SIG-M5 (cell line): ENCODE data around the gene ADAM19.

Experiments
- DNase-seq: peaks from one replicate; lab custom pipeline; 2025; lab: John Stamatoyannopoulos, UW

ADAM19 gene, protein sequence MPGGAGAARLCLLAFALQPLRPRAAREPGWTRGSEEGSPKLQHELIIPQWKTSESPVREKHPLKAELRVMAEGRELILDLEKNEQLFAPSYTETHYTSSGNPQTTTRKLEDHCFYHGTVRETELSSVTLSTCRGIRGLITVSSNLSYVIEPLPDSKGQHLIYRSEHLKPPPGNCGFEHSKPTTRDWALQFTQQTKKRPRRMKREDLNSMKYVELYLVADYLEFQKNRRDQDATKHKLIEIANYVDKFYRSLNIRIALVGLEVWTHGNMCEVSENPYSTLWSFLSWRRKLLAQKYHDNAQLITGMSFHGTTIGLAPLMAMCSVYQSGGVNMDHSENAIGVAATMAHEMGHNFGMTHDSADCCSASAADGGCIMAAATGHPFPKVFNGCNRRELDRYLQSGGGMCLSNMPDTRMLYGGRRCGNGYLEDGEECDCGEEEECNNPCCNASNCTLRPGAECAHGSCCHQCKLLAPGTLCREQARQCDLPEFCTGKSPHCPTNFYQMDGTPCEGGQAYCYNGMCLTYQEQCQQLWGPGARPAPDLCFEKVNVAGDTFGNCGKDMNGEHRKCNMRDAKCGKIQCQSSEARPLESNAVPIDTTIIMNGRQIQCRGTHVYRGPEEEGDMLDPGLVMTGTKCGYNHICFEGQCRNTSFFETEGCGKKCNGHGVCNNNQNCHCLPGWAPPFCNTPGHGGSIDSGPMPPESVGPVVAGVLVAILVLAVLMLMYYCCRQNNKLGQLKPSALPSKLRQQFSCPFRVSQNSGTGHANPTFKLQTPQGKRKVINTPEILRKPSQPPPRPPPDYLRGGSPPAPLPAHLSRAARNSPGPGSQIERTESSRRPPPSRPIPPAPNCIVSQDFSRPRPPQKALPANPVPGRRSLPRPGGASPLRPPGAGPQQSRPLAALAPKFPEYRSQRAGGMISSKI

DNA sequence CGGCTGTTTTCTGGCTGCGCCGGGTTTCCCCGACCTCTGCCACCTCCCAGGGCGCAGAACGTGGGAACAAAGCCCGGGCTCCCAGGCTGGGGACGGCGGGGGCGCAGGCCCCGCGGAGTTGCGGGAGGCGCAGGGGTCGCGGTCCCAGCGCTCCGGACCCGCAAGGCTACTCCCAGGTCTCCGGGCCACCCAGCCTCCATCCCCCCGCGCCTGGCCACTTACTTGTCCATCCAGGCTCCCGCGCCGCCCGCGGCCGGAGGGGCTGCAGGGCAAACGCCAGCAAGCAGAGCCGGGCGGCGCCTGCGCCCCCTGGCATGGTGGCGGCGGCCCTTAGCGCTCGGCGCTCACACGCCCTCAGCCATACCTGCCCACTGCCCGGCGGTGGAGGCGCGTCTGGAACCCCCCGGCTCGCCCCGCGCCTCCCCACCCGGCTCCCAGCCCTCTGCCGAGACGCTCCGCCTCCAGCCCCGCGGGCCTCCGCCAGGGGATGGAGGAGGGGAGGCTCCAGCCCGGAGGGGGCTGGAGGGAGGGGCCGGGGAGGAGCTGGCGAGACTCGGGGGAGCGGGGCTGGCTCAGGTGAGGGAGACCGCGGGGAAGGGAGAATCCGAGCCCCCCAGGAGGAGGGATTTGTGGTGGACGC is at the start of gene ADAM19:
TSS of gene ADAM19 (minus strand) at position 395 of the 640 bp plus-strand sequence. CDS start at position 316, 79 bp downstream.
- DNase-seq: no peak

DNA sequence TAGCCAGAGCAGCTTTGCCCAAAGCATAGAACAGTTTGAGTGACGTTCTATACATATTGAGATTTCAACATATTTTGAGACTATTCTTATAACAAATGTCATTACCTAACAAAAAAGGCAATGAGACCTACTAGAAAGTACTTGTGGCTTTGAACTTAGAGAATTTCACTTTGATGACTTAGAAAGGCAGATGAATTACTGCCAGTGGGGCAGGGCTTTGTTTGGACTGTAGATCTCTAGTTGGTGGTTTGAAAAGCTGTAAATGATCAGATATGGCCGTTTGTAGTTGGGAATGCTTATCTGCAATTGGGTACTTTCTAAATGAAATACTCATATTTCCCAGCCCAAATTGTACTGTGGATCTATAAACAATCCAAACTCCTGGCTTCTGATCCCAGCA is 48.6 kb upstream of the ADAM19 start:
- no peak for DNase-seq

DNA sequence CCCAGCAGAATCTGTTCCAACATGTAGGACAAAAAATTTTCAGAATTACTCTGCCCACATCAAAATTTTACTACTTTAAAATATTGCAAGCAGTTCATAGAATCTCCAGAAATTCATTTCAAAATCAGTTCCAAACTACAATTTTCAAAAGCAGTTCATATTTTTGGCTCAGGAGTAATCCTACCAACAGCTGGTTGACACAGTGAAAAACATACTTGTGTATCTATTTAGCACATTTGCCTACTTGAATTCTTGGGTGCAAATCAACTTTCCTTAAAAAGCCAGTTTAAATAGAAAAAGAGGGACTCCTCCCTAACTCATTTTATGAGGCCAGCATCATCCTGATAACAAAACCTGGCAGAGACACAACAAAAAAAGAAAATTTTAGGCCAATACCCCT is 45.2 kb upstream of the ADAM19 start:
- no peak for DNase-seq

DNA sequence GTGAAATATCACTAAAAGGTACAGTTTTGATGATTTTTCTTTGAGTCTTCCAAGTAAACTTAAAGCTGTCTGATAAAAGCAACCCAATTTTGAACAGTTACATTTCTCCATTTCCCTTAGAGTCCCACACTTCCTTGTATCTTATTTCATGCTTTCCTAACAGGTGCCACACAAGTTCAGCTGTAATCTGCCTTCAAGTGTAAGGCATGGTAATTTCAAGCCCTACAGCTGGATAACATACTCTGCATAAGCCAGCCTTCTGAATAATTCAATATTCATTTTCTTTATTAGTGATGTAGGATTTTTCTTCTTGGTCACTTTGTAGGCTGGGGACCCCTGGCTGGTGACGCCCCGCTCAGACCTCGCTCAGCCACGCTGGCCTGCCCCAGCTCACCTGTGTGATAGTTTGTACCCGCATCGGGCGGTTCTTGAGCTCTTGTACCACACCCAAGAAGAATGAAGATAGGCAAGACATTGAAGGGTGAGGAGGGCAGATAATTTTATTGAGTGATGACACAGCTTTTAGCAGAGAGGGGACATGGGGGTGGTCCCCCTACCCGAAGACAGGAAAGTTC is 42.7 kb upstream of the ADAM19 start:
- no peak for DNase-seq

DNA sequence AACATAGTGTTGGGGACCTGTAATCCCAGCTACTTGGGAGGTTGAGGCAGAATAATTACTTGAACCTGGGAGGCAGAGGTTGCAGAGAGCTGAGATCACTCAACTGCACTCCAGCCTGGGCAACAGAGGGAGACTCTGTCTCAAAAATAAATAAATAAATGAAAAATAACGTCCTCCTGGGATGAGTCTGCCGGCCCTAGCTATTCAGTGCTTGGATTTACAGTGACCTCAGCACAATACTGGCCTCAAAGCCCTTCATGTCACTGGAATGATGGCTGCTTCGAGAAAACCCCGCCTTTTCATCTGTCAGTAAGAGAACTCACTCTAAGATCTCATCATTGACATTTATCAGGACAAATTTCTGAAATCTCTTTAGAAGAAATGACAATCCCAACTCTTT is 41.2 kb upstream of the ADAM19 start:
- DNase-seq: no peak

DNA sequence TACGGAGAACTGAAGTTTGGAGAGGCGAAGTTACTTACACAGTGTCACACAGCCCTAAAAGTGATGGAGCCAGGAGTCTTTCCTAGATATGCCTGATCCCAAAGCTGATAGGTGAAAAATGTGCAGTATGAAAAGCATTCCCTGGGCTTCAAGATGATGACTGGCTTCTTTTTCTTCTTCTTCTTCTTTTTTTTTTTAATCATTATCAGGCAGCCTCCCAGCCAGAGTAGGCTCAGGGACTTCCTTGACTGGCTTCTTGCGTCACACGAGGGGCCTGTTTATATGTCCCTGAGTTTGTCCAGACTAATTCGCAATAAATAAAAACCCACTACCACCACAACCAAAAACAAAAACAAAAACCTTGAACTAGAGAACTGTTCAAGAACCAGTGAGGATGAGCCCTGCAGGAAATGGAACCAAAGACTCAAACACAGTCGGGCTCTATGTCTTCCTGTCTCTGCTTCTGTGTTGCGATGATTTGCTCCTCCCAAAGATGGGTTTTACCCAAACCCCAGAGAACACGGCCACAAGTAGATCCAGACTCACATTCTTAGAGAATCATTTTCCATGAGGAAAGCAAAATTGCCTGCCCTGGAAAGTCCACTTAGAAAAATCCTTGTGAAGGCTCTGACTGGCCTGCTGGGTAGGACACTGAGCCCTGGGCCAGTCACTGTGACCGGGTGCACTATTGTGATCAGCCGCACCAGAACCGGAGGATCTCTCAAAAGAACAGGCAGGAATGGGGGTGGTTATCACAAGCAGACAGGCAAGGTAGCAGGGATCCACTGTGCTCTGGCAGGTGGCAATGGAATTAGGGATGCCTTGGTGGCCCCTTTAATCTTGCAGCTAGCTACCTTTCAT is 38.0 kb upstream of the ADAM19 start:
- no peak for DNase-seq

DNA sequence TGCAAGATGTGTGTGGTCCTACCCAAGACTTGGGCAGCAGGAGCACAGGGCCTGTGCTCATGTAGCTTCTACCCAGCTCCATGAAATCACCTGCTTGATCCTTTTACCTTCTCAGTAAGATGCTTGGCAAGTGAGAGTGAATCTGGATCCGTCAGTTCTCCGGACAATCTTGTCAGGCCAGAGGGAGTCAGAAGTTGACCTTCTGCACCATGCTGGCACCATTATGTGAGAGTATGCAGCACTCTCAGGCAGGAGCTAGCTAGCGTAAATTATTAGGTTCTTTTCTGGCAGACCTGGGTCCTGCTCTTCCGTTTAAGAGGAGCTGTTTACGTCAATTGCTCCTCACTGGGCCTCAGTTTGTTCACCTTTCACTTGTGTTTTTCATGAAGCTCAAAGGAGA is 37.0 kb upstream of the ADAM19 start:
- DNase-seq: no peak

DNA sequence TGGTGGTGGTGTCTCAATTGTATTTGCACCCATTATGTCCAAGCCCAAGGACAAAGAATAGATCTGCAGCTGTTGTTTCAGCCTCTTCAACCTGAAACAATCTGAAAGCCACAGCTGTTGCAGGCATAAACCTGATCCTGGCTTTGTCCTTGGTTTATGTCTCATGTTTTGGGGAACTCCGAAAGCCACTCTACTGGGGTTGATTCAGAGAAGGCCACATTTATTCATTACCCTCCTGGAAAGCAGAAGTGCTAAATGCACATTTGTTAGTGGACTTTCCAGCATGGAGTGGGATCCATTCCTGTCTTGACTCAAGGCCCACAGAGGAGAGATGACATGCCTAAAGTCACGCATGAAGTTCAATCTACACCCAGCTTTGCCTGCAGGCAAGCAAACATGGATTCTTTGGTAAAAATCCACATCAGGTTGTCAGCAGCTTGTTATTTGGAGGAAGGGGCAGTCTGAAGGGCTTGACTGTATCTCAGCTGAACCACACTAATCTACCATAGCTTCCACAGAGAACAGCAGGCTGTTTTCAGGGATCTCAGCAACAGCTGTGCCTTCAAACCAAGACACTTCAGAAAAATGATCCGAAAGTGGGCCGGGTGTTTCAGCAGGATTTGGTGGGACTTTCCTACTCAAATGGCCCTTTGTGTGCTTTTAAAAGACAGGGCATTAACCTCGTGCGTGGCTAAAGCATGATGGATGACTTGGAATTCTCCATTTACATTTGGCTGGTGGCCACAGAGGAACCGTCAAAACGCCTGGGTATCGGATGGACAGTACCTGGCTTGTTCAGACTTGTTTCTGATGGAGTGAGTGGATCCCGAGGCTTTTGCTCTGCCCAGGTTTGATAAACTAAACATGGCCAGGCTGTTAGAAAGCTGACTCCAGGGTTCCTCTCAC is 36.2 kb upstream of the ADAM19 start:
- no peak for DNase-seq

DNA sequence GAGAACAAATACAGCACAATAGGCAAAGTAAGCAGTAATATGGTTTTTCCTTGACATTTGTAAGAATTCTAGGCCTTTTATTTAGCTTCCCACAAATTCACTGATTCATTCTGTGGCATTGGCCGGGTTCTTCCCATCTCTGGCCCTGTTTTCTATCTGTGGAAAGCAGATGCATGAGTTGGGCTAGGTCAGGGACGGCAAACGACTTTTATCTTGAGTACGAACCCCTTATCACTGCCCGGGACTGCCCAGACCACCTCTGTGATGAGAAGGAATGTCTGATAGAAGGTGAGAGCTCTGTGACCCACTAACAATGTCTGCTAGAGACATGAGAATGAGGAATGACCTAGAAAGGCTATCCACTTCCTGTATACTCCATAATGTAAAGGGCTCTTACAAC is 35.4 kb upstream of the ADAM19 start:
- no peak for DNase-seq

DNA sequence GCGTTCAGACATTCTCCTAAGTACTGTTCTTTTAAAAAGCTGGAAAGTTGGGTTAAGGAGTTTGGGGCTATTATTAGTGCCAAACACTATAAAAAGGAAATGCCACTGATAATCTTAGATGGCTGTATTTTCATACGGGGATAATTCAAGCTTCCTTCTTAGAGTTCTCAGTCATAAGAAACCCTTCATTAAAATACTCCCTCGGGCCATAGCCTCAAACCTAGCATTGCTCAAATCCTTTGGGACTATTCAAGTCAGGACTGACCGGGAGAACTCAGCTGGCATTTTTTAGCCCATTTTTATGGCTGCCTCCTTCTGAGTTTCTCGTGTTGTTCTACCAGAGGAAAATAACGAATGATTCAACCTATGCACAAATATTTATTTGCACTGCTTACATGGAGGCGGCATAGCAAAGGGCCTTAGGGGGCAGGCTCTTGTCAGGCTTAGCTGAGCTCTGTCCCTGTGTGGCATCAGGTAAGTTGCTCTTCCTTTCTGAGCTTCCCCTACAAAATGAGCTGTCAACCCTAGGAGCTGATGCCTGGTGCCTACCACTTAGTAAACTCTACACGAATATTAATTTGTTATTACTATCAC is 33.5 kb upstream of the ADAM19 start:
- DNase-seq: no peak

DNA sequence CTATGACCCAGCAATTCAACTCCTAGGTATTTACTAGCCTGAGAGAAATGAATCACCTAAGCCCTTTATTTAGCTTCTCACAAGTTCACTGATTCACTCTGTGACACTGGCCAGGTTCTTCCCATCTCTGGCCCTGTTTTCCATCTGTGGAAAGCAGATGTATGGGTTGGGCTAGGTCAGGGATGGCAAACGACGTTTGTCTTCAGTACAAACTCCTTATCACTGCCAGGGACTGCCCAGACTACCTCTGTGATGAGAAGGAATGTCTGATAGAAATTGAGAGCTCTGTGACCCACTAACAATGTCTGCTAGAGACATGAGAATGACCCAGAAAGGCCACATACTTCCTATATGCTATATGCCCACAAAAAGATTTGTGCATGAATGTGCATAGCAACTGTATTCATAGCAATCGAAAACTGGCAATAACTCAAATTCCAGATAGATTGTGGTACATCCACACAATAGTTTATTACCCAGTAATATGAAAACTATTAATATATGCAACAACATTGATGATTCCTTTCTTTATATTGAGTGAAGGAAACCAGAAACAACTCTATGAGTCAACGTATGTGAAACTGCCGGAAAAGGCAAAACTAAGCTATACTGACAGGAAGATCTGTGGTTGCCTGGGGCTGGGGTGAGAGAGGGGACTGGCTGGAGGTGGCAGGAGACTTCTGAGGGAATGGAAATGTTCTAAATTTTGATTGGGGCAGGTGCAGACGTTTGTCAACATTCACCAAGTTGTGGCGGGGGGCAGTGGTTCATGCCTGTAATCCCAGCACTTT is 32.0 kb upstream of the ADAM19 start:
- DNase-seq: no peak

DNA sequence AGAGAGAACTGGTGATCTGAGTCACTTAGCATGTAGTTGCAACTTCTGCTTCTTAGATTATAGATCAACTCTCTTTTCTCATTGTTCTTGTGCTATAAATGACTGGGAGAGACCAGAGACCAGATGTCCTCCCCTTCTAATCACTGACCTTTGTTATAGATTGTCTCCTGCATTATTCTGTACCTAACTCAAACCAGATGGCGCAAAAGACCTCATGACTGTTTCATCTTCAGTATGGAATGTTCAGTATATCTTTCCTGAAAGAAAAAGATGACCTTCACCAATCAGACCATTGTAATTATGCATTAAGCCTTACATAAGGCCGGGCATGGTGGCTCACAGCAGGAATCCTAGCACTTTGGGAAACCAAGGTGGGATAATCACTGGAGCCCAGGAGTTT is 30.5 kb upstream of the ADAM19 start:
- no peak for DNase-seq

DNA sequence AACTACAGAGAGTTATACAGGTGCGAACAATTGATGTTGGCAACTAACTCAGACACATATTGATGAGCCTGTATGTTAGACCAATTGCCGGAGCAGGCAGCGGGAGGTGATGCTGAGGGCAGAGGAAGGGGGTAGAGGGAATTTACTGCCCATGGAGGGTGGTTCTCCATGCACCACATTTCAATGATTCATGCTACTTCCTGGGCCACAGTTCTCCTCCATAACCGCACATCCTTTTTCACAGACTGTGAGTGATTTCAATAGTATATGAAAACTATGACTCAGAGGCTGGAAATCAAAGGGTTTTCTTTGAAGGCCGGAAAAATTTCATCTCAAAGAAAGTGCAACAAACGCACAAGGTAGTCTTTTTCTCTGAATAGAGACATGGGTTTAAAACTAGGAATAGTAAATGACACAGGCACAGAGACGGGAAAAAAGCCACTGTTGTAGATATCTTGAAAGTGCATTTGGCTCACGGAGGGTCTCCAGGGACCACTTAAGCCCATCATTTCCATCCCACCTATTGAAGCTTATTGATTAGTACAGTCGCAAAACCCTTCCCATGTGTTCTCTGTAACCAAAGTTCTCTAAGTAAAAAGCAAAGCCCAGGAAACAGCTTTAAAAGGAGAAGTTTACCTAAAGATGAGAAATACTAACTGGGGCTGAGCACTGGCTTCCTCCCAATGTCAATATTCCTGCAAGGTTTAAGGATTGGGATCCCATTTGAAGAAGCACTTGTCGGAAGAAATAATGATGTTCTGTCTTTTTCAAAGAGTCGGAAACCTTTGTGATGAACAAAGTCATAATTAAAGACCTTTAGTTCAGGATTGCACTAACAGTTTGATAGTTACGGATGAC is 28.0 kb upstream of the ADAM19 start:
- peak; percentile 64 for DNase-seq

DNA sequence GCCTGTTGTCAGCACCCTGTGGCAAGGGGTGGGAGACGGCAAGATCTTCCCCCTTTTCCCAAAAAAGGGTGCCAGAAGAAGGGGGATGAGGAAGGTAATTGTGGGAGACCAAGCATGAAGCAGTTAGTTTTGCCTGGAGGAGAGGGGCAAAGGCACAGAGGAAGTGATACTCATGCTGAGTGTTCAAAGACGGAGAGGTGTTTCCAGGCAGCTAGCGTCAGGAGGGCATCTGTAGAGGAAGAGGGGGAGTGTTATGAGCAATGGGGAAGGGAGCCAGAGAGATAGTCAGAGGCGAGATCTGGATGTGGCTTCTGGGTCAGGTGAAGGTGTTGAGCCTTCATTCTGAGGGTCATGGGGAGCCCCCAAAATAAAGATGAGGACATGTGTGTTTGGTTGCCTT is 26.9 kb upstream of the ADAM19 start:
- no peak for DNase-seq

DNA sequence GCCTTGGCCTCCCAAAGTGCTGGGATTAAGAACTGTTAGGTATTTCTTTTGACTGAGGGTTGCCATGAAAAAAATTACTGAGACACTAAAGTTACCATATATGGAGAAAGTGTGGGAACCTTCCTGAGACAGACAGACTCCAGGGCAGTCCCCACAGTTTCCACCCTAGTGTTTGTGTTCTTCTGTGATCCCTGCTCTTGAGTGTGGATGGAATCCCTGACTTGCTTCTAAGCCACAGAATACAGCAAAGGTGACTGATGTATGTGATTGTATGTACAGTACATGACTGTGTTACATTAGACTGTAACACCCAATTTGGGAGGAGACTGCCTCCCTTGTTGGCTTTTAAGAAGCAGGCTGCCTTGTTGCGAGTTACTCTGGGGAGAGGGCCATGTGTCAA is 24.7 kb upstream of the ADAM19 start:
- DNase-seq: no peak

DNA sequence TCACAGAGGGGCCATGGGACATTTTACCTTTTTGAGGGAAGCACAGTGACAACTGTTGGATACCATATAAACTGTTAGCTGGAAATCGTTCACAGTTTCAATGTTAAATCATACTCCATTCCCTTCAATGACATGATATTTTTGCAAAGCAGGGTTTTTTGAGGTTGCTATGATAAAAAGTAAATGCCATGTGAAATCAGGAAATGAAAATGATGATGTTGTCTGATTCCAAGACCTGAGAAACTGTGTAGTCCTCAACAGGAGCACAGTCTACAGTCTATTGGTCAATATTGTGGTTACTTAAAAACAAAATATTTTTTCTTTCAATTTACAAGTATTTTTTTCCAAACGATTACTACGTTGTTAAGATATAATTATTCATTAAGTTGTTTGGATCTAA is 24.0 kb upstream of the ADAM19 start:
- no peak for DNase-seq

DNA sequence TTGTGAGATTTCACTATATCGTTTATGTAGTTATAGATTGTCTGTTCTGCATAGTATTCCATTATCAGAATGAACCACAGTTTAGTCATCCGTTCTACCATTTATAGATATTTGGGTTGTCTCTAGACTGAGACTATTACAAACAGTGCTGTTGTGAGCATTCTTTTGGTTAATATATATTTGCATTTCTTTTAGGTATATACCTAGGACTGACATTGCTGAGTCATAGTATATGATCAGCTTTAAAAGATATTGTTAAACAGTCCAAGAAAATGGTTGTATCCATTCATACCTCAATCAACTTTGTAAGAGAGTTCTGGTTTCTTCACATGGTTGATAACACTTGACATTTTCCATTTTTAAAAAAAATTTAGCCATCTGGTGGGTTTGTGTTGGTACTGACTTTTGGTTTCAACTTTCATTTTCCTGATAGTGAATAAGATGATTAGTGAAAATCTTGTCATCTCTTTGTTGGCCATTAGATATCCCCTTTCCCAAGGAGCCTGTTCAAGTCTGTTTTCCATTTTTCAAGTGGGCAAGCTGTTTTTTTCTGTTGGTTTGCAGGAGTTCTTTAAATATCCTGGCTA is 22.9 kb upstream of the ADAM19 start:
- no peak for DNase-seq

DNA sequence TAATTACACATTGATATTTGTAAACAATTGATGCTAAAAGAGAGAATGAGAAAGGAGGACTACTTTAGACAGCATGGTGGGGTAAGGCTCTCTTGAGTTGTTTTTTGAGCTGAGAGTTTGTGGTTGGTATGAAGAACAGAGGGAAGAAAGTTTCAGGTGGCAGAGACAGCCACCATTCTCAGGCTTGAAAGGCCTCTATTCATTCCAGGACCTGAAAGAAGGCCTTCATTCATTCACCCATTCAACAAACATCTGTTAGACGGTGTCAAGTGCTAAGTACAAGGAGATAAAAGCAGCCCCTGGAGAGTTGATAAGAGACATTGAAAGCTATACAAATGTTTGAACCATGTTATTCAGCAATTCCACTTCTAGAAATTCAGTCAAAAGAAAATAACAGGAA is 21.7 kb upstream of the ADAM19 start:
- DNase-seq: no peak
